Thyroid gland (tissue), 4 donors: ENCODE data around the gene BIRC3. TPM values are rescaled to one million over a fixed set of nuclear protein-coding genes. Genes with fewer than 3 reads are reported as not detected.

Source experiments
- DNase-seq, 2 donors: peaks; one replicate each; pipeline ENCODE4 v3.0.0-alpha.2; 2019
- H3K27ac ChIP-seq, 3 donors: fragments of 200-600 bp; sonication (generic); 1 replicate in 2 of 3; 2 replicates in 1 of 3; pipeline ENCODE4 v1.5.1; 2016 to 2019; ENCODE audit warnings: mild to moderate bottlenecking in 1 of 3, moderate library complexity in 1 of 3
- H3K27me3 ChIP-seq: fragments of 200-600 bp; sonication (generic); one replicate; pipeline ENCODE4 v1.5.1; 2019
- H3K36me3 ChIP-seq, 2 donors: fragments of 200-600 bp; sonication (generic); one replicate each; pipeline ENCODE4 v1.5.1; 2016 to 2019
- H3K4me1 ChIP-seq, 2 donors: fragments of 200-600 bp; sonication (generic); one replicate each; pipeline ENCODE4 v1.5.1; 2017 to 2019
- H3K4me3 ChIP-seq, 3 donors: fragments of 200-600 bp; sonication (generic); replicated peaks in 1 of 3; 1 replicate in 2 of 3; 2 replicates in 1 of 3; pipeline ENCODE4 v1.5.1; 2016; ENCODE audit warnings: mild to moderate bottlenecking in 1 of 3
- H3K9me3 ChIP-seq: fragments of 200-600 bp; sonication (generic); one replicate; pipeline ENCODE4 v1.5.1; 2017
- CTCF ChIP-seq, 6 experiments: fragments of 200-600 bp in 3 of 6; fragments of 450-650 bp in 3 of 6; sonication (generic) in 3 of 6; IDR thresholded peaks; one replicate each; pipeline ENCODE4 v1.5.1; 2016 to 2019; ENCODE audit warnings: antibody characterized with exemption in 6 of 6, mild to moderate bottlenecking in 2 of 6, inconsistent platforms in 1 of 6, moderate library complexity in 1 of 6
- POLR2A ChIP-seq, 2 donors: fragments of 450-650 bp; IDR thresholded peaks; one replicate each; pipeline ENCODE4 v1.6.1; 2017; ENCODE audit warnings: antibody characterized with exemption in 2 of 2, mild to moderate bottlenecking in 2 of 2, moderate library complexity in 1 of 2
- WGBS, 2 donors: methylation state at CpG; one replicate each; pipeline ENCODE4 v1.1.5; 2017; 5-methylcytosine and 5-hydroxymethylcytosine counted together
- intact Hi-C: fragments of 100-400 bp; cut with DNase I; formaldehyde crosslinking; loops from one replicate; pipeline ENCODE4 v1.15.1; 2023
- total RNA-seq, 4 donors: library from RNA; depleted of rRNA; stranded (reverse); fragments of >200 nt; gene quantifications; one replicate each; pipeline ENCODE4 v1.2.3, GENCODE V29; 2016

BIRC3 gene
- total RNA-seq, 4 donors from 2014 or later = 2.0 to 6.0 (median 4.1) TPM

- no peaks in the 10 kb centered on the region for H3K4me1 ChIP-seq
- DNase-seq = no peak
- no peaks in the 10 kb centered on the region for H3K9me3 ChIP-seq
- H3K27ac ChIP-seq = no peak overlapping the region
- no peaks in the 10 kb centered on the region for H3K36me3 ChIP-seq
- no peak for TF ChIP-seq POLR2A (IDR thresholded peaks at IDR 0.05)
- peak in 2 of 6 experiments; percentile 16 to 20 for TF ChIP-seq CTCF (IDR thresholded peaks at IDR 0.05)
- H3K27me3 ChIP-seq = no peaks in the 10 kb centered on the region
- intact Hi-C loops = no loop called here
- WGBS, 2 donors = 12 to 13% methylated on average over 13 of the region's 13 CpGs
- H3K4me3 ChIP-seq = no peak overlapping the region
These were observed 37.6 kb upstream of the BIRC3 start for GRCh38 chr11:102279641-102280170.

GRCh38 chr11:102280245-102280833 lies 36.9 kb upstream of the BIRC3 start:
- WGBS, 2 donors = 85 to 86% methylated on average over 4 of the region's 4 CpGs
- H3K27ac ChIP-seq = no peak overlapping the region

GRCh38 chr11:102283116-102283485 lies 34.2 kb upstream of the BIRC3 start:
- Histone ChIP-seq H3K4me1 (peaks cover 0 to 1% of the 10 kb centered on the region in 2 donors), H3K27ac (no peak overlapping the region), H3K36me3 (no peaks in the 10 kb centered on the region), H3K4me3 (no peak overlapping the region), H3K9me3 (no peaks in the 10 kb centered on the region), H3K27me3 (no peaks in the 10 kb centered on the region)
- 90 to 96% methylated on average over 1 of the region's 1 CpG for WGBS, 2 donors
- intact Hi-C loops = no loop called here
- TF ChIP-seq CTCF (IDR thresholded peaks at IDR 0.05) (no peak), POLR2A (IDR thresholded peaks at IDR 0.05) (no peak)
- no peak for DNase-seq

More at GRCh38 chr11:102280245-102280833, 36.9 kb upstream of the BIRC3 start:
- H3K36me3 ChIP-seq = no peaks in the 10 kb centered on the region
- no peak for TF ChIP-seq POLR2A (IDR thresholded peaks at IDR 0.05)
- TF ChIP-seq CTCF (IDR thresholded peaks at IDR 0.05) = no peak
- no peaks in the 10 kb centered on the region for H3K27me3 ChIP-seq
- no peak for DNase-seq
- H3K4me3 ChIP-seq = no peak overlapping the region
- H3K9me3 ChIP-seq = no peaks in the 10 kb centered on the region
- intact Hi-C loops = no loop called here
- no peaks in the 10 kb centered on the region for H3K4me1 ChIP-seq

- 90 to 94% methylated on average over 3 of the region's 3 CpGs for WGBS, 2 donors
- DNase-seq = no peak
These were observed 33.3 kb upstream of the BIRC3 start for GRCh38 chr11:102284008-102284407.

GRCh38 chr11:102286292-102286691 lies 31.0 kb upstream of the BIRC3 start:
- Histone ChIP-seq H3K36me3 (no peaks in the 10 kb centered on the region), H3K4me3 (no peak overlapping the region), H3K27me3 (no peaks in the 10 kb centered on the region), H3K9me3 (no peaks in the 10 kb centered on the region), H3K4me1 (peaks cover 0 to 10% of the 10 kb centered on the region in 2 donors), H3K27ac (no peak overlapping the region)
- 79 to 81% methylated on average over 3 of the region's 3 CpGs for WGBS, 2 donors
- no peak for TF ChIP-seq POLR2A (IDR thresholded peaks at IDR 0.05)
- TF ChIP-seq CTCF (IDR thresholded peaks at IDR 0.05) = no peak
- intact Hi-C loops = loop anchor here (5.0 kb wide), 1 partner anchor 56 kb away; no protein-coding TSS in a partner anchor
- no peak for DNase-seq

More at GRCh38 chr11:102284008-102284407, 33.3 kb upstream of the BIRC3 start:
- H3K4me3 ChIP-seq = no peak overlapping the region
- intact Hi-C loops = no loop called here
- TF ChIP-seq POLR2A (IDR thresholded peaks at IDR 0.05) = no peak
- H3K9me3 ChIP-seq = no peaks in the 10 kb centered on the region
- peaks cover 0 to 5% of the 10 kb centered on the region in 2 donors for H3K4me1 ChIP-seq
- H3K27me3 ChIP-seq = no peaks in the 10 kb centered on the region
- H3K36me3 ChIP-seq = no peaks in the 10 kb centered on the region
- no peak overlapping the region for H3K27ac ChIP-seq
